Hematopoietic multipotent progenitor cell treated with erythropoietin and hydrocortisone succinate and interleukin-3 and kit ligand, for 15 days (in vitro differentiated cells): ENCODE results near the gene SFSWAP.
A peak's percentile ranks its signal among the peaks of the same experiment; 100 is the strongest.
"Not testable (repeated sequence)": the region's sequence is repeated elsewhere in the genome, so short reads cannot be mapped to it uniquely, and the experiment has no call there.

Experiments
- DNase-seq: peaks from one replicate; pipeline ENCODE4 v3.0.0-alpha.2; 2015; ENCODE audit warnings: low spot score

Gene SFSWAP

DNA sequence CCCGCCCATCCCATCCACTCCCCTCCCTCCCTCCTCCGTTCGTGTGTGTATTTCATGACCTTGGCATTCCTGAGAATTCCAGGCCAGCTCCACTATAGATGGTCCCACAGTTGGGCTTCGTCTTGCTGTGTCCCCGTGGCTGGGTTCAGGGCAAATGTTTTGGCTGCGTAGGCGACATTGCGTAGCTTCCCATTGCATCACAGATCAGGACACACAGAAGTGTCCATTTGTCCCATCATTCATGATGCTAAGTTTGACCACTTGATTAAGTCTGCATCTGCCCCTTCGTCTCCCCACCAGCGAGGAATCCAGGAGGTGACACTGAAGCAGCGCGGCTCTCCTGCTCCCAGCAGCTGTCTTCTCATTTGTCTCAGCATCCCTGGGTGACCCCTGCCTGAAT is 78.7 kb downstream of the SFSWAP start:
- no peak for DNase-seq

DNA sequence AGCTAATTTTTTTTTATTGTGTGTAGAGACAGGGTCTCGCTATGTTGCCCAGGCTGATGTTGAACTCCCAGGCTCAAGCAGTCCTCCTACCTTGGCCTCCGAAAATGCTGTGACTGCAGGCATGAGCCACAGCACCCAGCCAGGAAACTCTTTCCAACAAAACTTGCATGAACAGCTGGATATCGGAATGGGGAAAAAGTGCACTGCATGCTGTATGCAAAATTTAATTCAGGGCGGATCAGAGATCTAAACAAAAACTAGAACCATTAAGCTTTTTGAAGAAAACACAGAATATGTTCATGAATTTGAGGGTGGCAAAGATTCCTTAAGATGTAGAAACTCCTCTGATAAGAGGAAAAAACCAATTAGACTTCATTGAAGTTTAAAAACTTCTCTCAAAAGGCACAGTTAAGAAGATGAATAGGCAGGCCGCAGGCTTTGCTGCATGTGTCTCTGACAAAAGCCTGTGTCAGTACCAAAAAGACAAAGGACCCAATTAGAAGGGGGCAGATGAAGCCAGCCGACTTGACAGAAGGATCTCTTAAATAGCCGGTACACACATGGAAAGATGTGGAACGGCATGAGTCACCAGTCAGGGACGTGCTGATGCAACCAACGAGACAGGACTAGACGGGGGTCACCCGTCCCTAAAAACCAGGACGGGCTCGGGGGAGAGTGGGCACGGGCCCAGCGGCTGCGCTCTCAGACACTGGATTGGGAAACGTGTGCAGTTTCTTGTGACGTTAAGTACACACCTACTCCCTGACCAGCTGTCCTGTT is 82.5 kb downstream of the SFSWAP start:
- DNase-seq = no peak

DNA sequence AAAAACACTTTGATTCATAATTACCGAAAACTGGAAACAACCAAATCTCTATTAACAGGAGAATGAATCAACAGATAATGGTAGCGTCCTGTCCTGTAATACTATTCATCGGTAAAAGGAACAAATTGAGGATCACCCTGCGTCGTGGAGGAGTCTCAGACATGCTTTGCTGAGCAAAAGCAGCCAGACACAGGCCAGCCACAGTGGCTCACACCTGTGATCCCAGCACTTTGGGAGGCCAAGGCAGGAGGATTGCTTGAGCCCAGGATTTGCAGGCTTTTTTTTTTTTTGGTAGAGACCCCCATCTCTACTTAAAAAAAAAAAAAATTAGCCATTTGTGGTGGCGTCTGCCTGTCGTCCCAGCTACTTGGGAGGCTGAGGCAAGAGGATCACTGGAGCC is 83.2 kb downstream of the SFSWAP start:
- no peak for DNase-seq

DNA sequence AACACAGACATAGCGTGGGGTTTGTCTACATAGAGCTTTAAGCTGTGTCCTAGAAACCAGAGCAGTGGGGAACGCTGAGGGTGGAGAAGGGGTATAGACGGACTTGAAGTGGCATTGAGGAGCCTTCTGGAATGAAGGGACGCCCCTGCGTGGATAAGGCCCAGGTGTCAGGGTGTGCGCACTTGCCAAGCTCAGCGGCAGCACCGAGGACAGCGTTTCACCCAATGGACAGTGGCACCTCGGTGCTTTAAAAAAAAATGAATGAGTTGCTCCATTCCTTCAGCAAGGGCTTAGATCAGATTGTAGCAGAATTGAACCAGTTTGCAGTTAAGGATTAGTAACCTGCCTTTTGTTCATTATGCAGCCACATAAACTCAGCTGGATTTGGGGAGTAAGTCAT is 83.7 kb downstream of the SFSWAP start:
- no peak for DNase-seq

DNA sequence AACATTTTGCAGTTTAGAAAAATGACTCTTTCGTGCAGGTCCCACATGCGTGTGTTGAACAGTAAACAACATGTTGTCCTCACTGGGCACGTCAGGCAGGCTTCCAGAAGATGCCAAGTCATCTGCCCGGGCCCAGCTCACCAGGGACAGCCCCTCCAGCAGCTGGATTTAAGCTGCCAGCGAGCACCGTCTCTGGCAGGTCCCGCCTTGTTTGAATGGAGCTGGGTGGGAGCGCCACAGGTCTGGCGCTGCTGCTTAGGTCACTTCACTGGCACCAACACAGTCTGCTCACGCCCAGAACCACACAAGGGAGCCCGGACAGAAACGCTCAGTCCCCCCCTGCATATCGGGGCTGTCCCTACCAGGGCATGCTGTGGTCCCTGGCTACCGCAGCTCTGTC is 84.2 kb downstream of the SFSWAP start:
- no peak for DNase-seq

DNA sequence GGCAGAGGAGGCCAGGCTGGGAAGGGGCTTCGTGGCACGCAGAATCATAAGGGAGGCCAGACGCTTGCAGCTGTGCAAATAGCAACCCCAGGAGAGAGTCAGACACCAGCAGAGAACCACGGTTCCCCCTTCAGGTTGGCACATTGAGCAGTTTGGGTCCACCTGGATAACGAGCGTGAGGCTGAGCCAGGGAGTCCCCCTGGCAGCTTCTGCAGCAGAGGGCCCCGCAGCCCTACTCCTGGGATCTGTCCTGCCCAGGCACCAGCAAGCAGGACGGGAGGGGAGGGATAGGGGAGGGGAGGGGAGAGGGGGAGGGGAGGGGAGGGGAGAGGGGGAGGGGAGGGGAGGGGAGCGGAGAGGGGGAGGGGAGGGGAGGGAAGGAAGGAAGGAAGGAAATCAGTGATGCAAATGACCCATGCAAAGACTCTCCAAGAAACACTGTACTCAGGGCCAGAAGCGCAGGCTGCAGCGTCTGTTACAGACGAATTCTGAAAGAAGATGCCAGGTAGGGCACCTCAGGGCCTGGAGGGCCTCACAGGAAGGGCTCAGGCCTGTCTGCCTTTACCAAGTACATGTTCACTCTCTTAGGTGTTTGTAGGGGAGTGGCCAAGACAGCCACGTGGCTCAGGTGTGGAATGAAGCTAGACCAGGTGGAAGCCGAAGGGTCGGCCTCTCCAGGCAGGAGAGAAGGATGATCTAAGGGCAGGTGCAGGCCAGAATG is 85.0 kb downstream of the SFSWAP start:
- DNase-seq = no peak

DNA sequence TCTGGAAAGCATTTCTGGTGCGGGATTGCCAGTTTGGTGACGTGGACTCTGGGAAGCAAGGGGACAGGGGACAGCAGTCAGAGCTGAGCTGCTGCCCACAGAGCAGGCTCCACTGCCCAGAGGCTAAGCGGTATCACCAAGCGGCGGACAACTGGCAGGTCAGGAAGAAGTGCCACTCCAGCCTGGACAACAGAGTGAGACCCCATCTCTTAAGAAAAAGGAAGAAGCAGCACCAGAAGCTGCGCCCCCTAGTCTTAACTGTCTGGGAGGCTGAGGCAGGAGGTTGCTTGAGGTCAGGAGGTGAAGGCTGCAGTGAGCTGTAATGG is 85.5 kb downstream of the SFSWAP start:
- DNase-seq = no peak

DNA sequence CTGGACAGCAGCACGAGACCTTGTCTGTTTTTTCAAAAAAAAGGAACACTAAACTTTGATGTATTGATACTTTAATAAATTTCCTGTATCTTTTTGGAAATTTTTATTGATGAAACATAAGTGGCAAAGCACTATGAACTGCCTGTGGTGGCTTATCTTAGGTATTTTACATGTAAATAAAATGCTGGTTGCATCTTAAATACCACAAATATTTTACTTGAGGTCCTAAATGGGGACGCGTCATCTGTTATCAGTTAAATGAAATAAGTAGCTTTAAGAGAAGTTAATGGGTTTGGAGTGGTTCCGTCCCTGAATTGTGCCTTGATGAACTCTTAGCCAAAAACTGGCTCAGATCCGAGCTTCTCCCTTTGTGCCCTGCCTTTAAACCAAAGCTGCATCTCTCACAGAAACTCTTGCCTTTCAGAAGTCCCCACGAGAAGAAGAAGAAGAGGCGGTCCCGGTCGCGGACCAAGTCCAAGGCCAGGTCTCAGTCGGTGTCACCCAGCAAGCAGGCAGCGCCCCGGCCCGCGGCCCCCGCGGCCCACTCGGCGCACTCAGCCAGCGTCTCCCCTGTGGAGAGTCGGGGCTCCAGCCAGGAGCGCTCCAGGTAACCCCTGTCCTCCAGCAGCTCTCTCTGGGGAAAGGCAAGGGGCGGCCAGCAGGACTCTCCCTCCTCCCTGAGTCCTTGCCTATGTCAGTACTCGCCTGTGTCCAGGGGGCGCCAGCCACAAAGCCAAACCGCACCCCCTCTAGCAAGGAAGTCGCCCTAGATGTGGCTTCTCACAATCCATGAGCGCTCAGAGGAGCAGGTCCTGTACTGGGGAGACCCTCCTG is 86.1 kb downstream of the SFSWAP start:
- no peak for DNase-seq

DNA sequence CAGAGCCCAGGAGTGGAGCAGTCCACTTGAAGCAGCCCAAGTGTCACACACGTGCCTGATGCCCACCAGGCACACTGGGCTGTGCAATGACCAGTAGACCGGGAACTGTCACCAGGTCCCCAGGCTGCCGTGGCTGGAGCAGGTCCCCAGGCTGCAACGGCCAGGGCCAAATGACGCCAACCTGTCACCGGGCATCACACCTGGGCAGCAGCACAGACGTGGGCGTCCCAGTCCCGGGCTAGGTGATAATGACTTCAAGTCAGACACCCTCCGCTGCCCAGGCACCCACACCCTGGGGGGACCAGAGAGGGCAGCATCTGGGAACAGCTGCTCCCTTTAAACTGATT is 86.7 kb downstream of the SFSWAP start:
- no peak for DNase-seq

DNA sequence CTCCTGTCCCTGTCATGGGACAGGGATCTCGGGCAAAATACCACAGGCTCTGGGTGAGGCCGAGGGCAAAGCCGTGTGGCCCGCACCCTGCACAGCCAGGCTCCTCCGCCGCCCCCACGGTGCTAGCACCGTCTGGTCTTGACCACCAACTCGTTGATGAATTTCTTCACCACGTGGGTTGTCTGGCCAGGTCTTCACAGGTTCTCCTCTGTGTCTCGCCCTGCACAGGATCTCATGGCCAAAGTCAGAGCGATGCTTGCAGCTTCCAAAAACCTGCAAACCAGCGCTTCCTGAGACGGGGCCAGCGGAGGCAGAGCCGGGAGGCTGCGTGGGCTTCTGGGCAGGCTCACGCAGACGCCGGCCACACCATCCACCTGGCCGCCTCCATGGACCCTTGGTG is 88.3 kb downstream of the SFSWAP start:
- DNase-seq = no peak

DNA sequence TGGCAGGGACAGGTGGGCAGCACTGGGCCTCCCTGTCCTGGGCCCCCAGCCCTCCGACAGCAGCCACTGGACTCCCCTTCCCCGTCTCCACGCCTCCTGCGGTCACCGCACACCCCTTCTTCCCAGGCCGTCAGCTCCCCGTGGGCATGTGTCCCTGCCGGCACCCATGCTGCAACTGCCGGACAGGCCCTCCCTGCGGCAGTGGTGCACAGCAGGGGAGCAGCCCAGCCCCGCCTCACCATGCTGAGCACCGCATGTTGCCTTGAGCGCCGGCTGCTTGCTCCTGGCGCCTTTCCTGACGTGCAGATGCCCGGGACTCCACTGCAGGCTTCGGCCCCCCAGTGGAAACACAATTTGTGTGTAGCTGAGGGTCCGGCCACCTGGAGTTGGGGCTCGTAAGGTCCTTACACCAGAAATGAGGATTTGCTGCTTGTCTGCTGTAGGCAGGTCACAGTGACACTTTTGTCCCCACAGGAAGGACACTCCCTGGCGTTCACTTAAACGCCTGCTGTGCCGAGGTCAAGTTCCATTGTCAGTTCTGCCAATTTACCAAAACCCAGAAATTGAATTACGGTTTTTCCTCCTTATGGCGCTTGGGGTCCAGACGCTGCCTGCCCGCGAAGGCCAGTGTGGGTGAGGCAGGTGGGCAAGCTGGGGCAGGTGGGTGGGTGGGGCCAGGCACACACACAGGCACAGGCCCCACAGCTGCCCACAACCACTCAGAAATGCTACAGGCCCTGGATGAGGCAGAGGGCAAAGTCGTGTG is 89.1 kb downstream of the SFSWAP start:
- DNase-seq = no peak

DNA sequence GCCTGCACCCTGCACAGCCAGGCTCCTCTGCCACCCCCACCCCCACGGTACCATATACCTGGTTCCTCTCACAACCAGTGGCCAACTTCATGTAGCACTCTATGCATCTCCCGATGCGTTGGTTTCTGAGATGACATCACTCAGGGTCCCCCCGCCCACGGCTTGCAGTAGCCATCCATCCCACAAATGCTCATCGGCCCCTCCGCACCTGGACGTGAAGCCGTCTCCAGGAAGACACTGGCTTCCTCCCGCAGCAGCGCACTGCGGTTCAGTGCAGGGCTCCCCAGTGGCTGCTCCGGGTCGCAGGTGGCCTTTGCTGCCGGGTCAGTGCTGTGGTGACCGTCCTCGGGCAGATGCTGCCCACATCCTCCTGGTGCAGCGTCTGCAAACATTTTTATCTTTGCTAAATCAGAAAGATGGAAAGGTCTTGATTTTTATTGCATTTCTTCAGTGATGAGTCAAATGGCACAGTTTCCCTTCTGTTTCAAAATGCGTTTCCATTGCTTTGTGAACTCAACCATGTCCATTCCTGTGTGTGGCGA is 89.8 kb downstream of the SFSWAP start:
- DNase-seq = no peak

DNA sequence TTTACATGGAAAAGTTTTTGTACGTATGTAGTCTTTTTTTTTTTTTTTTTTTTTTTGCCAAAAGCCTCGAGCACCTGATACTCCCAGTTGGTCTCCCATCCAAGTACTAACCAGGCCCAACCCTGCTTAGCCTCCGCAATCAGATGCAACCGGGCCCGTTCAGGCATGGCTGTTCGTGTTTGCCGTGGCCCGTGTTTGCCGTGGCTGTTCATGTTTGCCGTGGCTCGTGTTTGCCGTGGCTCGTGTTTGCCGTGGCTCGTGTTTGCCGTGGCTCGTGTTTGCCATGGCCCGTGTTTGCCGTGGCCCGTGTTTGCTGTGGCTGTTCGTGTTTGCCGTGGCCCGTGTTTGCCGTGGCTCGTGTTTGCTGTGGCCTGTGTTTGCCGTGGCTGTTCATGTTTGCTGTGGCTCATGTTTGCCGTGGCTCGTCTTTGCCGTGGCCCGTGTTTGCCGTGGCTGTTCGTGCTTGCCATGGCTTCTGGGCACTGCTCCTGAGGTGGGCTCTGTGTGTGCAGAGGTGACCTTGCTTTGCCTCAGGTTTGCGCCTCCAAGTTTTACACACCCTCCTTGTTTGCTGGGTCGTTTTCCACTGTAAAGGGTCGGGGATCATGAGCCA is 90.5 kb downstream of the SFSWAP start:
- DNase-seq = no peak

DNA sequence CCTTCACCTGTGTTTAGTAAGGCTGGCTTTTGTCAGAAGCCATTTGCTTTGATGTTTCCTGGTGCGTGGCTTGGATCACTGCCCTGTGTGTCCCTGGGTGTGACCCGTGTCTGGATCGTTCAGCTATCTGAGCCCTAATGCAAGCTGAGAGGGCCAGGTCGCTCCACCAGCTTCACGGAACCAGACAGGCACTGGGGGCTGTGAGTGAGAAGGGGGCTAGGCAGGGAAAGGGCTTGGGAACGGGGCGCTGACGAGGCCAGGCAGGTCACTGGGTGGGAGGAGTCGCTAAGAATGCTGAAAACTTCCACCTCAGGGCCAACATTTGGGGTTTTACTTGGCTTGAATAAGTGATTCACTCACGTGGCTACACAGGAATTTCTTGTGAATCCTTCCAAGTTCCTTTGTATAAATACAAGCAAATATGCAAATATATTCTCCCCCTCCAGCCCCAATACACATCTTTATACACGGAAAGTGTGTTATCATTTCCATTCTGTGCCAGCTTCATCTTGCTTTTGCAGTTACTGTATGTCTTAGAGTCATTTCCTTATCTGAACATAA is 93.2 kb downstream of the SFSWAP start:
- no peak for DNase-seq

DNA sequence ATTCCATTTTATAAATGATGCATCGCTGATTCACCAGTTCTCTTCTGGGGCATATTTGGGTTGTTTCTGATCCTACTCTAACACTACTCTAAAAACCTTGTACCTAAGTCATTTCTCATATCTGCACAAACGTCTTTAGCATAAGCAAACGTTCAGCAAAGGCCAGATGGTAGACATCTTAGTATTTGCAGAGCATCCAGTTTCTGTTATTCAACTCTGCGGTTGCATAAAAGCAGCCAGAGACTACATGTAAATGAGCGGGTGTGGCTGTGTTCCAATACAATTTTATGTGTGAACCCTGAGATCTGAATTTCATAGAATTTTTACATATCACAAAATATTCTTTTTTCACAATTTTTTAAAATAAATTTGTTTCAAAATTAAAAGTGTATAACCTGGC is 94.5 kb downstream of the SFSWAP start:
- DNase-seq = no peak

DNA sequence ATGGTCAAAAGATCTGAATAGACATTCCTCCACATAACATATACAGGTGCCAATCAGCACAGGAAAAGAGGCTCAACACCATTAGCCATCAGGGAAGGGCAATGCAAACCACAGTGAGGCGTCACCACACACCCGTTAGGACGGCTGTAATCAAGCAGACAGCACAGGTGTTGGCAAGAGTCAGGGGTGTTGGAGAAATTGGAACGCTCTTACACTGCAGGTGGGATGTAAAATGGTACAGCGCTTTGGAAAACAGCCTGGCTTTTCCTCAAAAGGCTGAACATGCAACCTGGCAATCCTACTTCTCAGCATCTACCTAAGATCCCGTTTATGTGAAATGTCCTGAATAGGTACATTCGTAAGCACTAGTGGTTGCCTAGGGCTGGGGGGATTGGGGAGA is 95.8 kb downstream of the SFSWAP start:
- DNase-seq = no peak

DNA sequence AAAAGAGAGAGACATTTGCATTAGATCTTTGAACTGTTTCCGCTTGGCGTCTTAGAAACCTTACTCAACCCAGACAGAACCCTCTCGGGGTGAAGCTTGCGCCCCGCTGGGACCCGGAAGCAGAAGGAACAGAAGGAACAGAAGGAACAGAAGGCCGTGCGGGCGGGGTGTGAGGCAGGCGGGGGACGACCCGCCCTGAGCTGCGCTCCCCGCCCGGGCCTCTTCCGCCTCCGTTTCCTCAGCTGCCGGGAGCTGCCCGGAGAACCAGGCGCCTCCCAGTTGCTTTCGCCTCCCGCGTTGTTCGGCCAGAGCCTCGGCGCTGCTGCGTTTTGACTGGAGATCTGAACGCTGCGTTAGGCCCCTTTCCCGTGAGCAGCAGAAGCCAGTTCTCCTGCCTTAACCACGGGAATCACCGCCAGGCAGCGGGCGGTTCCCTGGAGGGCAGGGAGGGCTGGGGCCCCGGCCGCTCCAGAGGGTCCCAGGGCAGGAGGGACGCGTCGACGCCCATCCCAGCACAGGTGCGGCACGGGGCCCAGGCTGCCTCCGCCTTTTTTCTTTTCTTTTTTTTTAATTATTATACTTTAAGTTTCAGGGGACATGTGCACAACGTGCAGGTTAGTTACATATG is 98.0 kb downstream of the SFSWAP start:
- peak; percentile 11 for DNase-seq

DNA sequence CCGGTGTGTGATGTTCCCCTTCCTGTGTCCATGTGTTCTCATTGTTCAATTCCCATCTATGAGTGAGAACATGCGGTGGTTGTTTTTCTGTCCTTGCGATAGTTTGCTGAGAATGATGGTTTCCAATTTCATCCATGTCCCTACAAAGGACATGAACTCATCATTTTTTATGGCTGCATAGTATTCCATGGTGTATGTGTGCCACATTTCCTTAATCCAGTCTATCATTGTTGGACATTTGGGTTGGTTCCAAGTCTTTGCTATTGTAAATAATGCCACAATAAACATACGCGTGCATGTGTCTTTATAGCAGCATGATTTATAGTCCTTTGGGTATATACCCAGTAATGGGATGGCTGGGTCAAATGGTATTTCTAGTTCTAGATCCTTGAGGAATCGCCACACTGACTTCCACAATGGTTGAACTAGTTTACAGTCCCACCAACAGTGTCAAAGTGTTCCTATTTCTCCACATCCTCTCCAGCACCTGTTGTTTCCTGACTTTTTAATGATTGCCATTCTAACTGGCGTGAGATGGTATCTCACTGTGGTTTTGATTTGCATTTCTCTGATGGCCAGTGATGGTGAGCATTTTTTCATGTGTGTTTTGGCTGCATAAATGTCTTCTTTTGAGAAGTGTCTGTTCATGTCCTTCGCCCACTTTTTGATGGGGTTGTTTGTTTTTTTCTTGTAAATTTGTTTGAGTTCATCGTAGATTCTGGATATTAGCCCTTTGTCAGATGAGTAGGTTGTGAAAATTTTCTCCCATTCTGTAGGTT is 98.8 kb downstream of the SFSWAP start:
- not testable (repeated sequence) for DNase-seq

DNA sequence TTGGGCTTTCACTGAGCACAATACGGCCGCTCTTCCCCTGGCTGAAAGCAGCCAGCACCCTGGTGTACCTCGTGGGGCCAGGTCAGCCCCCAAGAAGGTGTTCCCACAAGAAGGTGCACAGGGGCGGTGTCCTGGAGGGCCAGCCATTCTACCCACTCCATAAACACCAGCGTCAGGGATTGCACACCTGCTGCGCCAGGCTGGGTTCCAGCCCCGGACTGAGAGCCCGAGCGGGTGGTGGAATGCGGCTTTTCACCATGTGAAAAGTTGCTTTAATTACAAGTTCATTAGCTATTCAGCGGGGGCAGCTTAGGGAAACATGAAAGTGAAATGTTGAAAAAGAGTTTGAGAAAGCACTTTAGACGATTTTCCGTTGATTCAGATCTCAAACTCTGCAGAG is 99.8 kb downstream of the SFSWAP start:
- no peak for DNase-seq

DNA sequence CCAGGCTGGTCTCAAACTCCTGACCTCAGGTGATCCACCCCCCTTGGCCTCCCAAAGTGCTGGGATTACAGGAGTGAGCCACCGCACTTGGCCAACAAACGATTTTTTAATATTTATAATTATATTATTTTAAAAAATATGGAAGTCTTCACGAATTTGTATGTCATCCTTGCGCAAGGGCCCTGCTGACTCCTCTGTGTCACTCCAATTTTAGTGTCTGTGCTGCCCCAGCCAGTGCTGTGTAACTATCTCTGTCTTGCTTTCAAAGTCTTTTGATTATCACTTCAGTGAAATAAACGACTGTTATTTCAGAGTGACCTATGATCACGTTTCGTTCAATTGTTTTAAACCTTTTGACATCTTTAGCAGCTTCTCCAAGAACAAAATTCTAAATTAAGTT is 104.2 kb downstream of the SFSWAP start:
- DNase-seq = no peak
